HepG2 (cell line): Measurements from ENCODE around the gene TCF23. TPM values are rescaled to one million over a fixed set of nuclear protein-coding genes. Genes with fewer than 3 reads are reported as not detected.

Source experiments
- GABPA ChIP-seq, 2 experiments: IDR thresholded peaks; 2 replicates each; pipeline ENCODE4 v1.6.1; 2011 to 2016; ENCODE audit warnings: low read depth in 2 of 2, low read length in 1 of 2, missing biosample characterization in 1 of 2, missing genetic modification characterization in 1 of 2
- GPN1 ChIP-seq: sonication (generic); formaldehyde crosslinking; IDR thresholded peaks from 2 replicates; pipeline ENCODE4 v1.5.1; 2020; ENCODE audit warnings: missing genetic modification reagents, borderline replicate concordance
- HNRNPH1 ChIP-seq: fragments of 200-400 bp; formaldehyde crosslinking; optimal IDR thresholded peaks from 2 replicates; pipeline ENCODE3; 2017; ENCODE audit warnings: mild to moderate bottlenecking, low read depth, low read length
- MAF1 ChIP-seq: sonication (generic); formaldehyde crosslinking; IDR thresholded peaks from 2 replicates; pipeline ENCODE4 v1.5.0; 2020; ENCODE audit warnings: missing genetic modification reagents, borderline replicate concordance
- MEIS2 ChIP-seq: sonication (generic); formaldehyde crosslinking; IDR thresholded peaks from 2 replicates; pipeline ENCODE4 v1.9.0; 2021; ENCODE audit warnings: mild to moderate bottlenecking, missing genetic modification reagents
- MLX ChIP-seq: IDR thresholded peaks from 2 replicates; pipeline ENCODE4 v1.6.1; 2016
- PRDM10 ChIP-seq: sonication (generic); formaldehyde crosslinking; IDR thresholded peaks from 2 replicates; pipeline ENCODE4 v1.4.0; 2020; ENCODE audit warnings: low read depth, missing genetic modification reagents
- PRDM15 ChIP-seq: sonication (generic); formaldehyde crosslinking; IDR thresholded peaks from 2 replicates; pipeline ENCODE4 v1.4.0; 2020; ENCODE audit warnings: missing genetic modification reagents
- RFX3 ChIP-seq: IDR thresholded peaks from 2 replicates; pipeline ENCODE4 v1.6.1; 2016; ENCODE audit warnings: missing biosample characterization, missing genetic modification reagents
- SP1 ChIP-seq, 2 experiments: fragments of 450-650 bp in 1 of 2; sonication (generic) in 1 of 2; formaldehyde crosslinking in 1 of 2; IDR thresholded peaks; 2 replicates each; pipeline versions ENCODE4 v1.4.0 to v1.6.1; 2016 to 2020; ENCODE audit warnings: missing genetic modification reagents in 1 of 2
- TRAFD1 ChIP-seq: sonication (generic); formaldehyde crosslinking; IDR thresholded peaks from 2 replicates; pipeline ENCODE4 v1.5.1; 2020; ENCODE audit warnings: missing genetic modification reagents, mild to moderate bottlenecking, borderline replicate concordance
- ZBTB33 ChIP-seq: sonication (generic); formaldehyde crosslinking; IDR thresholded peaks from 2 replicates; pipeline ENCODE4 v1.4.0; 2020; ENCODE audit warnings: missing genetic modification reagents
- ZBTB42 ChIP-seq: sonication (generic); formaldehyde crosslinking; IDR thresholded peaks from 2 replicates; pipeline ENCODE4 v1.5.0; 2020; ENCODE audit warnings: mild to moderate bottlenecking, missing genetic modification reagents
- ZNF547 ChIP-seq: sonication (generic); formaldehyde crosslinking; IDR thresholded peaks from 2 replicates; pipeline ENCODE4 v1.5.1; 2020; ENCODE audit warnings: mild to moderate bottlenecking, missing genetic modification reagents
- ZNF713 ChIP-seq: sonication (generic); formaldehyde crosslinking; IDR thresholded peaks from 2 replicates; pipeline ENCODE4 v1.4.0; 2020; ENCODE audit warnings: mild to moderate bottlenecking, missing genetic modification reagents
- ZNF768 ChIP-seq: sonication (generic); formaldehyde crosslinking; IDR thresholded peaks from 2 replicates; pipeline ENCODE4 v1.4.0; 2020; ENCODE audit warnings: missing genetic modification reagents
- polyA plus RNA-seq, 8 experiments: library from polyadenylated mRNA; depleted of rRNA in 3 of 8; stranded (reverse) in 7 of 8; unstranded in 1 of 8; fragments of >200 nt; fragmentation: Illumina TruSeq in 4 of 8; extraction: Trizol in 4 of 8; gene quantifications; 2 replicates each; pipeline versions ENCODE4 v1.2.1 to v1.2.3, GENCODE V29; 2011 to 2016; ENCODE audit warnings: low read depth in 4 of 8, missing spikeins in 1 of 8, mixed read lengths in 1 of 8; ENCODE audit not compliant: insufficient read depth in 1 of 8
- total RNA-seq, 5 experiments: library from RNA; depleted of rRNA; stranded (reverse); fragments of >200 nt; fragmentation: Illumina TruSeq; extraction: Trizol; gene quantifications; 2 replicates each; pipeline ENCODE4 v1.2.3, GENCODE V29; 2016; ENCODE audit warnings: low read depth in 1 of 5

TCF23 gene
- total and polyA plus RNA-seq, 2 of the 13 experiments (the other 11 are each of a cell fraction or from before 2014, with no cell fraction given) = 0.02 to 1.4 TPM

- TF ChIP-seq ZBTB33 (CRISPR knock-in tag) (peak; percentile 6; the same call in 1 of the 2 replicates), TRAFD1 (CRISPR knock-in tag) (no peak), PRDM15 (CRISPR knock-in tag) (no peak), PRDM10 (CRISPR knock-in tag) (no peak), GPN1 (no peak), MLX (CRISPR knock-in tag) (peak; percentile 37; the same call in 1 of the 2 replicates), ZNF713 (CRISPR knock-in tag) (peak; percentile 70; the same call in 1 of the 2 replicates), HNRNPH1 (no peak), ZNF768 (CRISPR knock-in tag) (no peak), ZNF547 (CRISPR knock-in tag) (peak; percentile 56; the same call in 1 of the 2 replicates), GABPA (IDR thresholded peaks at IDR 0.05; ENCODE audit: low read depth, low read length) (no peak), GABPA (CRISPR knock-in tag; IDR thresholded peaks at IDR 0.05; ENCODE audit: low read depth) (no peak), MAF1 (CRISPR knock-in tag) (no peak), MEIS2 (CRISPR knock-in tag) (peak; percentile 66; the same call in 1 of the 2 replicates), RFX3 (CRISPR knock-in tag) (no peak), SP1 (IDR thresholded peaks at IDR 0.05) (no peak), SP1 (CRISPR knock-in tag; IDR thresholded peaks at IDR 0.05) (peak; percentile 74), ZBTB42 (CRISPR knock-in tag) (no peak)
Observed at GRCh38 chr2:27123302-27124150, 25.3 kb upstream of the TCF23 start, which contains the start of gene ABHD1 (continued).
